Activated CD8-positive, alpha-beta memory T cell treated with anti-CD3 and anti-CD28 coated beads for 1 hour (primary cell): ENCODE data around the gene SLC34A1.

Source experiments
- DNase-seq, 2 donors: peaks; one replicate each; pipeline ENCODE4 v3.0.0-alpha.2; 2020; ENCODE audit warnings: low read depth in 1 of 2; ENCODE audit errors: extremely low read depth in 1 of 2

SLC34A1 gene

DNA sequence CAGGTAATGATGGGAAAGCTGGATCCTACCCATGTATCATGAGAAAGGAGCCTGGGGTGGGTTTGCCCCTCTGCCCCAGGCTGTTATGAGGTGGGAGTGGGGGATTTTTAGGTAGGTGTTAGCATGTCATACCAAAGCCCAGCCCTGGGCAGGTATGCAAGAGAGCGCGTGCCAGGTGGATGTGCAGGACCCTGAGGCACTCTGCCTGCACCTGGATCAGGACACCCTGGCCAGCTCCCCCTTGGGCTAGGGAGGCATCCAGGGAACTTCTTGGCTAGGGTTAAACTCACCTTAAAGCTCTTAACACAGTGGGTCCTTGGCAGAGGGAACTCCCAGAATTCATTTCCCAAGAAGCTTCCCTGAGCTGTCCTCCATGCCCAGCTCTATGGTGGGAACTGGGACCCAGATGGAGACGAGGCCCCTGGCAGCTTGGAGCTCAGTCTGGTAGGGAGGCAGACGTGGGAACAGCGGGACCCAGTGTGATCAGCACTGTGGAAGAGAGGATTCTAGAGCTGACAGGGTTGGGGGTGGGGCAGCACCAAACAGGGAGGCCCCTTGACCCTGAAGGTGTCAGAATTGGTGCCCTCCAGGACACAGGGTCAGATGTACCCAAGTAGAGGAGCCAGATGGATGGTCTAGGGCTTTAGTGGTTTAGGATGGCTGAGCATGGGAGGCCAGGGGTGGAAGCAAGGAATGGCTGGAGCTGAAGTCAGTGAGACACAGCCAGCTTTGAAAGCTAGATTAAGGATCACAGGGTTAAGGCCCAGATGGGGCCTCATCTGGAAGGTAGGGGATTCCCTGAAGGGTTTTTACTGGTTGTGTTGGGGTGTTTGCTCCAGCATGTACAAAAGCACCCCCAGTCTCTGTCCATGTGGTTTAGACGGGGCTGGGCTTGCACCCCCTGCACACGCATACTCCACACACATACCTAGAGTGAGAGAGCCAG, 60.1 kb downstream of the SLC34A1 start:
- DNase-seq: no peak

DNA sequence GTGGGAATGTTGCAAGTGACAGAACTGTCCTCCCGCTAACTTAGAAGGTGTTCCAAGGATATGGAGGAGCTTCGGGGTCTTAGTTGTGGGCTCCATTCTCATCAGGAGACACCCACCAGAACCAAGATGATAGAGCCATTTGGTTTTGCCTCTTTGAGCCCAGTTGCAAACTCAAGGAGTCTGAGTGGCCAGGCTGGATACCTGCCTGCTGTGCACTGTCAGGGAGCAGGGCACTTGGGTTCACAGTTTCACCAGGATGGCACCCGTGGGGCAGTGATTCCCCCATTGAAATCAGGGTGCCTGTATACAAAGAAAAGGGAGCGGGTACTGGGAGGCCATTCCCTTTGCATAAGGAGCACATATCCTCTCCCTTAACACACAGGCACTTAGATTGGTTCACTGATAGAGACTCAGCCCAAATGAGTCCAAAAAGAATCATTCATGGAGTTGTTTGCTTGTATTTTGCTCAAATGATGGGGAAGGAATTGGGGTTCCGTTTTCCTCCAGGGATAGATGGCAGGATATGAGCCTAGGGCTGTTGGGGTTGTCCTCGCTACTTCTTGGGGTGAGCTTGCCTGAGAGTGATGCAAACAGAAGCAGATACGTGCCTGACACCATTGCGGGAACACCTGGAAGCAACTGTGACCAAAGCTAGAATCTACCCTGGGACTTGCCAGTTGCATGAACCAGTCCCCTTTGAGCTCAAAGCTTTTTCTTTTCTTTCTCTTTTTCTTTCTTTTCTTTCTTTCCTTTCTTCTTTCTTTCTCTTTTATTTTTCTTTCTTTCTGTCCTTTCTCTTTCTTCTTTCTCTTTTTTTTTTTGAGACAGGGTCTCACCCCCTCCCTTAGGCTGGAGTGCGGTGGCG, 61.0 kb downstream of the SLC34A1 start:
- no peak for DNase-seq

DNA sequence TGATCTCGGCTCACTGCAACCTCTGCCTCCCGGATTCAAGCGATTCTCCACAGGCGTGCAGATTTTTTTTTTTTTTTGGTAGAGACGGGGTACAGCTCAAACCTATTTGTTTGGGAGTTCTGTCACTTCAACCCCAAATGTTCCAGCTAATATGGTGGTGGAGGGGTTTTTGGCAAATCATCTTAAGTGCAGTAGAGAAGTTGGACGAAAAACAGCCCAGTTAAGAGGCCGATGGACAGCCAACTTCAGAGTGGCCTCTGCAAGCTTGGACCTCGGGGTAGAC, 61.6 kb downstream of the SLC34A1 start:
- no peak for DNase-seq

DNA sequence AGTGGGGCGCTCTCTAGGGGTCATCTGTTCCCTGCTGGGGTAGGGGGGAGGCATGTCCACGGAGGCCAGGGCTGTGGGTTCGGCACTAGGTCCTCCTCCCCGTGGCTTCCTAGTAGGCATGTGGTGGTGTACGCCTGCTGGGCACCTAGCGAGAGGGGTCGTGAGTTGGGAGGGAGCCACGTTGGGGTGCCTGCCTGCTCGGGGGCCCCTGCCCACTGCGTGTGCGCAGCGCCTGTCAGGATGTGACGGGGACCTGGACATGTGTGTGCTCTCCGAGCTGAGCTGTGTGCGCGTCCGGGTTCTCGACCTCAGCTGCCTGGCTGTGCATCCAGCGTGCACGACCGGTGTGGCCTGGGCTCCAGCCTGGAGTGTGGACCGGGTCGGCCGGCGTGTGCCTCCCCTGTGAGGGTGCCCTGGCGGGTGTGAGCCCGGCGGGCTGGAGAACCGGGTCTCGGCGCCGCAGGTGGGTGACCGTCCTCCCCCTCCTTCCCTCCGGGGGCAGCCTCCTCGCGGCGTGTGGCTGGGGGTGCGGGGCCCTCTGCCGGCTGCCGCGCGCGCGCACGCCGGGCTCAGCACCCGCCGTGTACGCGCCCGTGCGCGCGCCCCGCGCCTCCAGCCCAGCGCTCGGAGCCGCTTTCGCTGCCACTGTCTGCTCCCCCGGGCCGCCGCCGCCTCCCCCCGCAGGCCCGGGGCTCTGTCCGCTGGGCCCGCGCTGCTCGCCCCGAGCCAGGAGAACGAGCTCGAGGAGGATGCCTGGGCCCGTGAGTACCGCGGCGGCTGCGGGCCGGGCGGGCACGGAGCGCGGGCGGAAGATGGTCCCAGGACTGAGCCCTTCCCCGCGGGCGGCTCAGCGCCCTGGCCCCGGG, 62.2 kb downstream of the SLC34A1 start, which contains the start of gene PRR7:
Gene PRR7, plus strand, starts transcription at position 615 of the 866 bp plus-strand sequence. CDS start 8,254 bp downstream, outside the sequence.
- DNase-seq: peak in 1 of 2 donors; percentile 61

DNA sequence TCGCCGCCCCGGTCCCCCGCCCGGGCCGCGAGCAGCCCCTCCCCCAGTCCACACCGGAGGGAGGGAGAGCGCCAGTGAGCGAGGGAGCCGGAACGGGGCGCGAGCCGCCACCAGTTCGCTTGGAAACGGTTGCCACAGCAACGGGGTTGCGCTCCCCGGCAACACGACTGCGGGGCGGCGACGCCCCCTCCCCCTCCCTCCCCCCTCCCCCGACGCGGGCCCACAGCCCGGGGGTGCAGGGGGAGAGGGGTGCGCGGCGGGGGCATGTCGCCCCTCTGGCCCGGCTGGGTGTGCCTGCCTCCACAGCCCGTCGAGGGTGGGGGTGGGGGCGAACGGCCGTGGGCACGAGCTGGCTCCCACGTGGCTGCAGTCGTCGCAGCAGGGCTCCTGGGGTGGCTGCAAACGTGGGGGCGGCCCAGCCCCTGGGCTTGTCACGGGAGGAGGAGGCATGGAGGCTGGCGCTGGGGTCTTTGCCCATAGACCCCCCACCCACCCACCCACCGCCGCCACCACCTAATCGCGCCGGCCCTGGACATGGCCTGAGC, 62.9 kb downstream of the SLC34A1 start:
- peak in 1 of 2 donors; percentile 54 for DNase-seq

DNA sequence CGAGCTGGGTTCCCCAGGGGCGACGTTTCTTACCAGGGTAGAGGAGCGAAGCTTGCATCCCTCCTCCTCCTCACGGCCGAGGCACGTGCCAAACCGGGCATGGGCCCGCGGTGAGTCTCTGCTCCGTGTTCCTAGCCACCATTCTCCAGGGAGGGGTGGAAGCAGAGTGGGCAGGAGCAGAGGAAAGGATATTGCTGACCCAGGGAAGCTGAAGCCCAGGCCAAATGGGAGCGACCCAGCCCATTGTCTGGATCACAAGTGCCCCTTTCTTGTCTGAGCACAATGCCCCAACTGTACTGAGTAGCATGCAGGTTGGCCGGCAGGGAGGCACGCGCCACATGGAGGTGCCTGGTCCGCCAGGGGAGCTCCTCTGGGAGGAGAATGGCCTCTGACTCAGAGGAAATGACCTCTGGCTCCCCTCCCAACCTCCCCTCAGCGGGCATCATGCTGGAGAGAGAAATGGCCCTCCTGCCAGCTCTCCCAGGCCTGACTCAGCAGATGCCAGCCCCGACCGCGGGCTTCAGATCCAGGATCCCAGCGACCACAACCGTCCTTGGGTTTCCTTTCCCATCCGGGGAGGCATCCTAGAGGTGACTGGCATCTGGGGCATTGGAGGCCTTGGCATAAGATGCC, 63.5 kb downstream of the SLC34A1 start:
- DNase-seq: no peak
